A673 (cell line): ENCODE measurements around the gene FAM131B.

Source experiments
- EZH2 ChIP-seq: fragments of 200-600 bp; sonication (generic); IDR thresholded peaks from 2 replicates; pipeline ENCODE4 v1.6.1; 2017; ENCODE audit warnings: borderline replicate concordance, low read depth, mild to moderate bottlenecking, mixed read lengths, antibody characterized with exemption, low read length; ENCODE audit not compliant: poor library complexity, severe bottlenecking
- TF ChIP-seq, protein P1 (sequence below): fragments of 300-800, 200-600 bp; sonication (generic); conservative IDR thresholded peaks from 2 replicates; pipeline ENCODE4 v1.5.1; 2017; ENCODE audit warnings: low read depth, mild to moderate bottlenecking, antibody characterized with exemption, low read length, moderate library complexity, mixed read lengths

DNA sequence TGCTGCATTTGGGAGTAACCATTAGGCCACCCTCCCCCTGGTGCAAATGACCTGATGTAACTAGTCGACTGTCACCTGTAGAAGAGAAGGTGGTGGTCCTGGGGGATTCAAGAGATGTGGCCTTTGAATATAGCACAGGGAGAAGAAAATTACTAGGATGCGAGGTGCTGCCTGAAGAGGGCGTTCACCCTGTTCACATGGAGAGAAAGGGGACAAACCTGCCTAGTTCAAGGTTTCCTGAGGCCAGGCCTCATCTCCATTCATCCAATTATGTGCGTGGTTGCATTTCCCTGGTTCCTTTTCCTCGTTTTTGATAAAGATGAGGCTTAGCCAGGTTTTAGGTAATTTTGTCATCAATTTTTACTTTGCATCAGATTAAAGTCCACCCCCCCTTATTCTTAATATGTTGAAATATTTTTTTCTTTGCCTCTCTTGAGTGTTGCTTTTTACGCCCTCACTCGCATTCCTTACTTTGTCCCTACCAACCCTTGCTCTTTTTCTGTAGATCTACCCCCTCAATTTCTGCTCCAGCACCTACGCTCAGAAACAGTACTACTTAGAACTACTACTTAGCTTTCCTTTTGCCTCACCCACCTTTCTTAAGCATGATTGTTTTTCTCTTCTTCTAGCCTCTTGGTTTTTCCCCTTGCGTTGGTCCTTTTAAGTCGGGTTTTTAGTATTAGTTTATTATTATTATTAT is 32.9 kb downstream of the FAM131B start:
- TF ChIP-seq, protein P1, sequence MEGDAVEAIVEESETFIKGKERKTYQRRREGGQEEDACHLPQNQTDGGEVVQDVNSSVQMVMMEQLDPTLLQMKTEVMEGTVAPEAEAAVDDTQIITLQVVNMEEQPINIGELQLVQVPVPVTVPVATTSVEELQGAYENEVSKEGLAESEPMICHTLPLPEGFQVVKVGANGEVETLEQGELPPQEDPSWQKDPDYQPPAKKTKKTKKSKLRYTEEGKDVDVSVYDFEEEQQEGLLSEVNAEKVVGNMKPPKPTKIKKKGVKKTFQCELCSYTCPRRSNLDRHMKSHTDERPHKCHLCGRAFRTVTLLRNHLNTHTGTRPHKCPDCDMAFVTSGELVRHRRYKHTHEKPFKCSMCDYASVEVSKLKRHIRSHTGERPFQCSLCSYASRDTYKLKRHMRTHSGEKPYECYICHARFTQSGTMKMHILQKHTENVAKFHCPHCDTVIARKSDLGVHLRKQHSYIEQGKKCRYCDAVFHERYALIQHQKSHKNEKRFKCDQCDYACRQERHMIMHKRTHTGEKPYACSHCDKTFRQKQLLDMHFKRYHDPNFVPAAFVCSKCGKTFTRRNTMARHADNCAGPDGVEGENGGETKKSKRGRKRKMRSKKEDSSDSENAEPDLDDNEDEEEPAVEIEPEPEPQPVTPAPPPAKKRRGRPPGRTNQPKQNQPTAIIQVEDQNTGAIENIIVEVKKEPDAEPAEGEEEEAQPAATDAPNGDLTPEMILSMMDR: 0 out of 2 replicates have a peak, but pooled peaks have one; percentile 25
- TF ChIP-seq EZH2: no peak
